ENCODE data around the gene NUP98. TPM values are rescaled to one million over a fixed set of nuclear protein-coding genes. Genes with fewer than 3 reads are reported as not detected.

The NUP98 gene
- total RNA-seq, 1 experiment from 2014 or later: 98.4 TPM

DNA sequence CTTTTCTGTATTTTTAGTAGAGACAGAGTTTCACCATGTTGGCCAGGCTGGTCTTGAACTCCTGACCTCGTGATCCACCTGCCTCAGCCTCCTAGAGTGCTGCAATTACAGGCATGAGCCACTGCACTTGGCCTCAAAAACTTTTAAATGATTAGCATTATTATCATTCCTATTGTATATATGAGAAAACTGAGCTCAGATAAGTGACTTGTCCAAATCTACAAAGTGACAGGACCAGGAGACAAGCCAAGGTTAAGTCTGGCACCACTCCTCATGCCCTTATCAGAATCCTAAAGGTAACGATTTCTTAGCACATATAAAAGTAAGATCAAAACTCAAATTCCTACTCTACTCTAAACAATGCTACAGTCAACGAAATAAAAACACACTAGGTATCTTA is 94.0 kb downstream of the NUP98 start (continued):
- no peak for TF ChIP-seq CEBPB (IDR thresholded peaks at IDR 0.05; ENCODE audit: low read depth)

DNA sequence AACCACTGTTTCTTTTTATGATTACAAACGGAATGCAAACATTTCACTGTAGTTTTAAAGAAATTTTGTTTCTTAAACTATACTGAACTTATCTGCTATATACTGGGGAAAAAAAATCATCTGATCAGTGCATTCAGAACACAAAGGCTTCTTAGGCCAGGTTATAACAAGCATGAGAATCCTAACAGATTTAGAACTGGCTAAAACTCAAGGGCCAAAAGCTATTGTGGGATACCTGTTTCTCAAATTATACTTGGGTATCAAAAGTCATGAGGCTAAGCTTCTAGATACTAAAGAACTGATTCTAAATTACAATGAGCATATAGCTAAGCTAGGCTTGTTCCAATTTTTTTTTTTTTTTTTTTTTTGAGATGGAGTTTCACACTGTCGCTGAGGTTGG is 96.4 kb downstream of the NUP98 start:
- Histone ChIP-seq H3K4me3 (replicated peaks in 1 of 2; ENCODE audit: low read depth in 1 of 2, low read length in 2 of 2) (no peak overlapping the region), H2AFZ (ENCODE audit: low read depth, low read length, poor library complexity, severe bottlenecking) (no peak overlapping the region), H4K20me1 (ENCODE audit: insufficient read depth) (0 out of 2 replicates have a peak, but pooled peaks cover 5% of the 10 kb centered on the region), H3K79me2 (ENCODE audit: insufficient read depth, low read length) (peaks cover 25% of the 10 kb centered on the region), H3K4me1 (ENCODE audit: control insufficient read depth in 1 of 2, insufficient read depth in 2 of 2, low read length in 2 of 2) (no peaks in the 10 kb centered on the region), H3K9ac (ENCODE audit: low read length) (no peak overlapping the region), H3K27me3 (ENCODE audit: insufficient read depth, low read length) (no peaks in the 10 kb centered on the region), H3K27ac (ENCODE audit: low read depth, low read length) (no peak overlapping the region), H3K4me2 (ENCODE audit: low read length) (no peak overlapping the region), H3K9me2 (ENCODE audit: insufficient read depth) (no peaks in the 10 kb centered on the region), H3K9me3 (ENCODE audit: control insufficient read depth in 1 of 2, insufficient read depth in 1 of 2, low read depth in 1 of 2, low read length in 2 of 2) (no peaks in the 10 kb centered on the region), H3K36me3 (ENCODE audit: control insufficient read depth in 1 of 2, insufficient read depth in 2 of 2, low read length in 2 of 2) (peaks cover 53 to 54% of the 10 kb centered on the region in 2 experiments)
- TF ChIP-seq, protein P1, sequence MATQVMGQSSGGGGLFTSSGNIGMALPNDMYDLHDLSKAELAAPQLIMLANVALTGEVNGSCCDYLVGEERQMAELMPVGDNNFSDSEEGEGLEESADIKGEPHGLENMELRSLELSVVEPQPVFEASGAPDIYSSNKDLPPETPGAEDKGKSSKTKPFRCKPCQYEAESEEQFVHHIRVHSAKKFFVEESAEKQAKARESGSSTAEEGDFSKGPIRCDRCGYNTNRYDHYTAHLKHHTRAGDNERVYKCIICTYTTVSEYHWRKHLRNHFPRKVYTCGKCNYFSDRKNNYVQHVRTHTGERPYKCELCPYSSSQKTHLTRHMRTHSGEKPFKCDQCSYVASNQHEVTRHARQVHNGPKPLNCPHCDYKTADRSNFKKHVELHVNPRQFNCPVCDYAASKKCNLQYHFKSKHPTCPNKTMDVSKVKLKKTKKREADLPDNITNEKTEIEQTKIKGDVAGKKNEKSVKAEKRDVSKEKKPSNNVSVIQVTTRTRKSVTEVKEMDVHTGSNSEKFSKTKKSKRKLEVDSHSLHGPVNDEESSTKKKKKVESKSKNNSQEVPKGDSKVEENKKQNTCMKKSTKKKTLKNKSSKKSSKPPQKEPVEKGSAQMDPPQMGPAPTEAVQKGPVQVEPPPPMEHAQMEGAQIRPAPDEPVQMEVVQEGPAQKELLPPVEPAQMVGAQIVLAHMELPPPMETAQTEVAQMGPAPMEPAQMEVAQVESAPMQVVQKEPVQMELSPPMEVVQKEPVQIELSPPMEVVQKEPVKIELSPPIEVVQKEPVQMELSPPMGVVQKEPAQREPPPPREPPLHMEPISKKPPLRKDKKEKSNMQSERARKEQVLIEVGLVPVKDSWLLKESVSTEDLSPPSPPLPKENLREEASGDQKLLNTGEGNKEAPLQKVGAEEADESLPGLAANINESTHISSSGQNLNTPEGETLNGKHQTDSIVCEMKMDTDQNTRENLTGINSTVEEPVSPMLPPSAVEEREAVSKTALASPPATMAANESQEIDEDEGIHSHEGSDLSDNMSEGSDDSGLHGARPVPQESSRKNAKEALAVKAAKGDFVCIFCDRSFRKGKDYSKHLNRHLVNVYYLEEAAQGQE (IDR thresholded peaks at IDR 0.05; ENCODE audit: low read depth): no peak
- TF ChIP-seq CBX3 (IDR thresholded peaks at IDR 0.05; ENCODE audit: low read depth) (no peak), ZNF274 (IDR thresholded peaks at IDR 0.05; ENCODE audit: low read depth, low read length) (no peak), POLR2A (IDR thresholded peaks at IDR 0.05; ENCODE audit: borderline replicate concordance, extremely low read depth, insufficient read depth, insufficient read length) (no peak)
- CTCF ChIA-PET: no interaction called here
- no TSS peak for BruUV-seq (replicated peaks)
- DNase-seq (ENCODE audit: low read depth, low spot score) (no peak), ATAC-seq (no peak)
- intact Hi-C loops (cut with micrococcal nuclease): no loop called here
- RAD21 ChIA-PET (ENCODE audit: low non-redundant PET in 1 of 2, low total read pairs in 2 of 2, uncharacterized antibody in 2 of 2, unreplicated experiment in 2 of 2): no interaction called here
- POLR2A ChIA-PET: no interaction called here

All from HCT116 (cell line).